GM21360 (cell line): ENCODE results near the gene PEX1.
A peak's percentile ranks its signal among the peaks of the same experiment; 100 is the strongest.
"Not testable (repeated sequence)": the region's sequence is repeated elsewhere in the genome, so short reads cannot be mapped to it uniquely, and the experiment has no call there.

Experiments used
- ATAC-seq: cut with Tn5 transposase; IDR thresholded peaks from one replicate; pipeline ENCODE4 v1.9.1; 2021; ENCODE audit warnings: mild to moderate bottlenecking, moderate library complexity; ENCODE audit not compliant: unreplicated experiment

PEX1 gene

DNA sequence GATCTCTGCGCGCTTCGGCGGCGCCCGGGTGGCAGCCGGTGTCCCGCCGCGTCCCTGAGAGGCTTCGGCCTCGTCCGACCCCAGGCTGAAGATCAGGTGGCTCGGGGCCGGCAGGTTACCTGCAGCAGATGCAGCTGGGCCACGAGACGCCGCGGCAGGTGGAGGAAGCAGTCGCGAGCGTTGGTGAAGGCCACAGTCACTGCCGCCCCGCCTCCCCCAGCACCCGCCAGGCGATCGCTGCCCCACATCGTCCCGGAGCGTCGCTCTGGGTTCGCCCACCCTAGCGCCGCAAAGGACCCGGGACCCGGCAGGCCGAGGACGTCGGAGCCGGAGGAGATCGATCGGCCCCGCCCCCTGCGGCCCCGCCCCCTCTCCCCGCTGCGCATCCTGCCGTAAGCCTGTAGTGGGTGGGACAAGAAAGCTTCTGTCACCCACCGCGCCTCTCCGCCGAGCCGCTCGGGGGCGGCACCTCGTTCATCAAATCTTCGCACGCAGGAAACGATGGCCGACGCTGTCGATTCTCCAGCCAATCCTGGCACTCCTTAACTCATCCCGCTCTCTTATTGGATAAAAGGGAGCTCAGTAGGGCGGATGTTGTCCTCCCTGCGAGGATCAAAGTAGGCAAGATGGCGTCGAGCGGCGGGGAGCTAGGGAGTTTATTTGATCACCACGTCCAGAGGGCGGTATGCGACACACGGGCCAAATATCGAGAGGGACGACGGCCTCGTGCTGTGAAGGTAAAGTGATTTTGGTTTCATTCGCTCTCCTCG, at the start of gene PEX1, which contains the start of gene RBM48:
TSS of gene PEX1 (minus strand) at position 333 of the 770 bp plus-strand sequence. CDS start at position 248, 85 bp downstream.
TSS of gene RBM48 (plus strand) at position 608 of the 770 bp plus-strand sequence. CDS start at position 627, 19 bp downstream.
- ATAC-seq: peak; percentile 93

DNA sequence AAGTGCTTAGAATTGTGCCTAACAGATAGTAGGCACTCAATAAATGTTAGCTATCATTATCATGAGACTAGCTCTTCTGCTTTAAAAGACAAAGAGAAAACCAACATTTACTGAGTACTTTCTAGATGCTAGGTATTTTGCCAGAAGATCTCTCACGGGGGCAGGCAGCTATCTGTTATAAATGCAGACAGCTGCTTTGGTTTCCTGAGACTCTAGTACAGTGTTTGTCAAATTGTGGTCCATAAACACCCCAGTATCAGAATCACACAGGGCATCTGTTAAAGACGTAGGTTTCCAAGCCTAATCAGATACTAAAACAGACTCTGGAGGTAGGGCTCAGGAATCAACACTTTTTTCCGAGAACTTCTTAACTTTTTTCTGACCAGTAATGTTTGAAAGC, 48.0 kb upstream of the PEX1 start:
- no peak for ATAC-seq

DNA sequence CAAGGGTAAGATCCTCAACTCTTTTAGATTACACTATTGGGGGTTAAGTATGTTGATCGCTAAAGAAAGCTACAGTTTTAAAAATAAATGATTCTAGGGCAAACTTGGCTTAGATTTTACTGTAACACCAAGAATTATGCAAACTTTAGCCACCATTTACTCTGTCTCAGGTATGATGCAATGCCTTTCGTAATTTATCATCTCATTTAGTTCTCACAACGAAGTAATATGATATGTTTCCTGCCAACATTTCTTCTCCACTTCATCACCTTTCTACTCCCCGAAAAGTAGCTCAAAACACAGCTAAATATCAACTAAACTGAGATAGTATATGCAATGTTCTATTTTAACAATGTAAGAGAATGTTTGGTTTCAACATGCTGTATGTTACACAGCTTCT, 40.8 kb upstream of the PEX1 start:
- no peak for ATAC-seq

DNA sequence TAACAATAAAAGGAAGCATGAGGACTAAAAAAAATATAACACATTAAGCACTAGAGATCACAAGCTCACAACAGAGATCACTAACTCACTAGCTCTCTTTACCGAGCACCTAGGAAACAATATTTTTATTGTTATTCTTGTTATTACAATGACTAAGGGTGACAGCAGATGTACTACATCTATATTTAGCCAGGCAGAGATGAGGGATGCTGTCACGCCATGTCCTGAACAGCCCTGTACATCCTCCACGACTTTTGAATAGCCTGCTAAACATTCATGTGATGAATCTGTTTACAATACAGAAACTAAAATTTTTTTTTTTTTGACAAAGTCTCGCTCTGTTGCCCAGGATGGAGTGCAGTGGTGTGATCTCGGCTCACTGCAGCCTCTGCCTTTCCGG, 39.1 kb upstream of the PEX1 start:
- no peak for ATAC-seq

DNA sequence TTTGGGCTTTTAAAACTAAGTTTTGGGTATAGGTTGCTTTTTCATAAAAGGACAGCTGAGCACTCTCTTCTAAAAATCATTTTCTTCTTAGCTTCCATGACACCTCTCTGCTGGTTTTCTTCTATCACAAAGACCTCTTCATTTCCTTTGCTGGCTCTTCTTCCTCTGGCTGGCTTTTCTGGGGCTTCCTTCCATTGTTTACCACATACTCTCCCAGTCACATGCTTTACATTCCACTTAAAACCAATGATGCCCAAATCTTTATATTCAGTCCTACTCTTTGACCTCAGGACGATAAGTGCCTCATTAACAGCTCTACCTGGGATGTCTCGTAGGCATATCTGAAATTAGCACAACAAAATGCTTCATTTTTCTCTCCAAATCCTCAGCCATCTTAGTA, 35.0 kb upstream of the PEX1 start:
- ATAC-seq: no peak

DNA sequence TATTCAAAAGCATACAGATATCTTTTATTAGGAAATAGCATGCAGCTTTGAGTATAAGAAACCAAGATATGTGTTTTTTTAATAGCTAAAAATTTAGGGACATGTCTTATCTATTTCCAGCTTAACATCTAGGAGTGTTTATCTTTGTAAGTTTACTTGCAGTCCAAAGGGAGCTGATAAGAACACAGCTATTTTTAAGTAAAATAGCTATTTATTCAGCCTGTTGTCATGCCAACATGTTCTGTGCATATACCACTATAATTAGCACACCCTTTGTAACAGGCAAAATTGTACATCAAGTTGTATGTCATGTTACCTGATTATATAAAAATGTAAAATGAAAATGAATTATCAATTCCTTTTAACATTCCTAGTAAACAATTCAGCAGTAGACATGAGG, 32.3 kb upstream of the PEX1 start:
- ATAC-seq: no peak

DNA sequence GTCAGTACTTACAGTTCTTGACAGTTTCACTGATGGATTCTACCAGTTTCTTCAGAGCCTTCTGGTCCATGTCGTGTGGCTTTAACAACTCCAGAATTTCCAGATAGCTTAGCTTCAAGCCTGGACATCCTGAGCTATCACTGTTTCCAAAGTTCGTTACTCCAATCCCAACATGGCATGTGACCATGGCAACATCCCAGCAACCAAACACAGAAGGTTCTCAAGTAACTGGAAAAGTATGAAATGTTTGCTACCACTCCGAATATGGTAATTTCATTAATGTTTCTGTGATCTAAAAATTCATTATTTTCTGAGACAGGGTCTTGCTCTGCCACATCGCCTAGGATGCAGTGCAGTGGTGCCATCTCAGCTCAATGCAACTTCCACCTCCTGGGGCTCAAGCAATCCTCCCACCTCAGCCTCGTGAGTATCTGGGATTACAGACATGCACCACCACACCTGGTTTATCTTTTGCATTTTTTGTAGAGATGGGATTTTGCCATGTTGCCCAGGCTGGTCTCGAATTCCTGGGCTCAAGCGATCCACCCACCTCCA, 29.6 kb upstream of the PEX1 start:
- ATAC-seq: no peak

DNA sequence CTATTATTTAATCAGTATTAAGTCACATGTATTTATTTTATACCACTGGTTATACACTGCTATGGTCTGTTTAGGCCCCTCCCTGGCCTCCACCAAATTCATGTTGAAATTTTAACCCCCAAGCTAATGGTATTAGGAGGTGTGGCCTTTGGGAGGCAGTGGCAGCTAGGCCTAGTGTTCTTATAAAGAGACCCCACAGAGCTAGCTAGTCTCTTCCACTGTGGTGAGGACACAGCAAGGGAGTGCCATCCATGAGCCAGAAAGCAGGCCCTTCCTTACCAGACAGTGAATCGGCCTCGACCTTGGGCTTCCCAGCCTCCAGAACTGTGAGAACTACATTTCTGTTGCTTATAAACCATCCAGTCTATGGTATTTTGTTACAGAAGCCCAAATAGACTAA, 28.9 kb upstream of the PEX1 start:
- ATAC-seq: no peak

DNA sequence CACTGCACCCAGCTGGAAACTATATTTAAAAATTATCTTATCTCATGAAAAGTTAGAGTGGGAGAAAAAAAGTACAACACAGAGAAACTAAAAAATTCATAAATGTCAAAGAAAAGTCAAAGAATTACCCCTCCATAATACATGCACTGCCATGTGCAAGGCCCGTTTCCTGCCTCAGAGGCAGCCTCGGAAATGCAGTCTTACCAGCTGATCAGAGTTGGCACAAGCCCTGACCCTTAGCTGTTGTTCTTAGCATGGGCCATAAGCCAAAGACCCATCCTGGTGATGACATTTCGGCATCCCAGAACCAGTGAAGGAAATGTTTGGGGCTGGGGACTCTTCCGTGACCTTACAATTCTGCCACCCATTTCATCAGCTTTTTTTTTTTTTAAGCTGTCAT, 21.9 kb upstream of the PEX1 start:
- ATAC-seq: no peak

DNA sequence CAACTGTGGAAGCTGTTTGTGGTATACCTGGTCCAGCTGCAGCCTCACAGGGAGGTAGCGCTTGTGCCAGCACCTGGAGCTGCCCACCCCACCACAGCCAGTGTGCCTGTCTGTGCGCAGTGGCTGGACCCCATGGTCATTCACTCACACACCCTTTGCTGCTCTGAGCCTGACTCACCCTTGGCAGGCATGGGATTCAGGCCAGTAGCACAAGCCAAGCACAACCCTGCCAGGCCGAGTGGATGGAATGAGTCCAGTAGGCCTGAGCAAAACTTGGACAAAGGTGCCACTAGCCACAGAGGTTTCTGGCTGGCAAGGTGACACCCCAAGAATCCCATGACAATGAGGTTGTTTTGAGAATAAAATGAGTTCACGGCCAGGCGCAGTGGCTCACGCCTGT, 19.3 kb upstream of the PEX1 start:
- ATAC-seq: no peak

DNA sequence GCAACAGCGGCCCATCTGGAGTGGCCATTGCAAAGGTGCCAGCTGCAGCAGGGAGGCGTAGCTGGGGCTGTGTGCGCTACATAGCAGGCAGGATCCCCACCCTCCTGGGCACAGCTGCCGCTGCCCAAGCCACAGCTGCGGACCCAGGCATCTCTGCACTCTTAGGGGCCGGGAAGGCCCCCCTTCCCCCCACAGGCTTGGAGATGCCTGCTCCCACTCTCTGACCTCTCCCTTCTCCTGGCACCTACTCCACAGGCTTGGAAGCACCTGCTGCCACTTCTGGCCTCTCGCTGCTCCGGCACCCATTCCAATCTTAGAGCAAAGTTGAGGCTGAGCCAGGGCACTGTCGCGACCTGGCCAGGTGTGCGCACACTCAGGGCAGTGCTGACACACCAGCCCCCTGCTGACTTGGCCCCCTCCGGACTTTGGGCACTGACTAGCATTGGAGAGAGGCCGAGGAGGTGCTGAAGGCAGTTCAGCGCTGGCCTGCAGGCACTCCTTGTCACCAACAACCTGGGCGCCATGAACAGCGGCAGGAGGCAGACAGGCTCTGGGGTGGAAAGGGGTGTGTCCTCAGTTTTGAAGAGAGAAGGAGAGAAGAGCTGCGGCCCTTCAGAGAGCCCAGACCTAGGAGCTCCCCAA, 18.7 kb upstream of the PEX1 start:
- no peak for ATAC-seq

DNA sequence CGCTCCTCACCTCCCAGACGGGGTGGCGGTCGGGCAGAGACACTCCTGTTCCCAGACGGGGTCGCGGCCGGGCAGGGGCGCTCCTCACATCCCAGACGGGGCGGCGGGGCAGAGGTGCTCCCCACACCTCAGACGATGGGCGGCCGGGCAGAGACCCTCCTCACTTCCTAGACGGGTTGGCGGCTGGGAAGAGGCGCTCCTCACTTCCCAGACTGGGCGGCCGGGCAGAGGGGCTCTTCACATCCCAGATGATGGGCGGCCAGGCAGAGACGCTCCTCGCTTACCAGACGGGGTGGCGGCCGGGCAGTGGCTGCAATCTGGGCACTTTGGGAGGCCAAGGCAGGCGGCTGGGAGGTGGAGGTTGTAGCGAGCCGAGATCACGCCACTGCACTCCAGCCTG, 16.8 kb upstream of the PEX1 start:
- not testable (repeated sequence) for ATAC-seq

DNA sequence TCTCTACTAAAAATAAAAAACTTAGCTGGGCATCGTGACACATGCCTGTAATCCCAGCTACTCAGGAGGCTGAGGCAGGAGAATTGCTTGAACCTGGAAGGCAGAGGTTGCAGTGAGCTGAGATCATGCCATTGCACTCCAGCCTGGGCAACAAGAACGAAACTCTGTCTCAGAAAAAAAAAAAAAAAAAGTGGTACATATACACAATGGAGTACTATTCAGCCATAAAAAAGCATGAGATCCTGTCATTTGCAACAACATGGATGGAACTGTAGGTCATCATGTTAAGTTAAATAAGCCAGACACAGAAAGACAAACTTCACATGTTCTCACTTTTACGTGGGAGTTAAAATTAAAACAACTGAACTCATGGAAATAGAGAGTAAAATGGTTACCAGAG, 15.2 kb upstream of the PEX1 start:
- ATAC-seq: not testable (repeated sequence)

DNA sequence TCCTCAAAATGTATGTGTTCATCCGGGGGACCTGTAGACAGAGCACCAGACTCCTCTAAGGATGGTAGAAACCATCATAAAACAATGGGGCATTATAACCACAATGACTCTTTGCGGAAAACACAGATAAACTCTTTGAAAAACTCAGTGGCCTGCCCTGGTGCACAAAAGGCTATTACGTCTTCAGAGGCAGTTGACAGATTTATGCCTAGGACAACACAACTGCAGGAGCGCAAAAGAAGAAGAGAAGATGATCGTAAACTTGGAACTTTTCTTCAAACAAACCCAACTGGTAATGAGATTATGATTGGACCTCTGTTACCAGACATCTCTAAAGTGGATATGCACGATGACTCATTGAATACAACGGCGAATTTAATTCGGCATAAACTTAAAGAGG, 6.3 kb upstream of the PEX1 start:
- no peak for ATAC-seq

DNA sequence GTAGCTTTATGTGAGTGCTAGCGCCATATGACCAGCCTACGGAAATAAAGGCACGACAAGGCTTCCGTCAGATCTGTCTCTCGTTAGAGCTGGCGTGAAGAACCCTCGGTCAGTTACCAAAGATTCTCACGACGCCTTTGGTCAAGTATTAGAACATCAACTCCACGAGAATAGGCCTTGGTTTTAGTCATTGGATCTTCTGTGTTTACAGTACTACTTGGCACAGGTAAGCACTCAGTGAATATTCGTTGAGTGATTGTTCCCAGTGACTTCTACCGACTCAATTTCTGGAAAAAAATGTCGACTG, 591 bp upstream of the PEX1 start:
- ATAC-seq: no peak

DNA sequence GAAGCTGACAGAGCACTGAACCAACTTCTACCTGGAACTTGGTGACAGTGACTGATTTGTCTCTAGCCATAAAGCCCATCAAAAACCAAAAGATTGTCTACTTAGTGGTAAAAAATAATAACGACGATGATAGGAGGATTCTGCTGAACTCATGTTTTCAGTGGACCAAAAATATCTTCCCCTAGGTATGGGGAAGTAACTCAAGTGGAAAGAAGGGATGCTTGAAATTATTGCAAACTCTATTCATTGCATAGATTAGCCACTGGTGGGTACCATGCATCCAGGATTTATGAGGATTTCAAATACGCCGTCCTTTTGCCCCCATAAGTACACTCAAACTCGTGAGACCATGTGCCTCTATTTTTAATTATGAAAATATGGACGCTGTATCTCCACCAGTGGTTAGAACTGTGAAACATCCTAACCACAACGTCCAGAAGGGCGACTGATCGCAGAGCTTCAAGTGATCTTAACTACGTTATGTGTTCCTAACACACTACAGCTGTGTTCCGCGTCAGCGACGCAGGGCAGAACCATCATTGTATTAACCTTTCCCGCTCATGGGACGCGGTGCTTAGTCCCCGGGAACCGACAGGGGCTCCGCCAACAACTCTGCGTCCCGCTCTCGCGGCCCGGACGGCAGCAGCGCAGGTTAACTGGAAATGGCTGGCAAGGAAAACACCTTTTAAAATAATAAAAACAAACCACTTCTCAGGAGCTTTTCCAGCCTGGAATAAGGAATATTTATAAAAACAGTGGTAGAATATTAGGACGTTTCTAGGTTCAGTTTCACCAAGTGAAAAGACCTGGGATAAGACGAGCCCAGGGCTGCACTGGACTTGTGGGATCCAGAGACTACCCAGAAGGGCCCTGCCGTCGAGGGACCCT, 776 bp downstream of the PEX1 start:
- peak; percentile 33 for ATAC-seq

DNA sequence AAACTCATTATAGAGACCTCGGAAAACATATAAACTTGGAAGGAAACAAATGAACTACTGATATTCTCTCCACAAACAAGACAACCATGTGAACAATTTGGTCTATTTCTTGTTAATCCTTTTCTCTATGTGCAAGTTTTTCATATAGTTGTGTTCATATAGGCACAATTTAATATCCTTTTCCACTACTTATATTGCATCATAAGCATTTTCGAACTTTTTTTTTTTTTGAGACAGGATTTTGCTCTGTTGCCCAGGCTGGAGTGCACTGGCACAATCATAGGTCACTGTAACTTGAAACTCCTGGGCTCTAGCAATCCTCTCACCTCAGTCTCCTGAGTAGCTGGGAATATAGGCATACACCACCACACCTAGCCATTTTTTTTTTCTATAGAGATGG, 5.2 kb downstream of the PEX1 start:
- ATAC-seq: no peak

DNA sequence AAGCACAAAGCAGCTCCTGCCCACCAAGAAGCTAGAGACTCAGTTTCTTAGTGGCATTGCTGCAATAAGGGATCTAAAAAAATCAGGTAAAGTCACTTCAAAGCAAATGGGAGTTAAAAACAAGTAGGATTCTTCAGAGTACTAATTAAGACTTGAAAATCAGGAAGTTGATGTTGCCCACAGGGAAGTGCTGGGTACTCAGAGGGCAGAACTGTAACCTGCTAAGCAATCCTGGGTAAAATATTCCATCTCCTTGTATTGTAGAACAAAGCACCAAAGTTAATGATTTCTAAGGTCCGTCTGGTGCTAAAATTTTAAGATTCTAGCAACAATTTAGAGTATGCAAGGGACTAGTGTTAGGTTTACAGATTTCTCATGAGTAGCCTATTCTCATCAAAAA, 8.3 kb downstream of the PEX1 start:
- ATAC-seq: no peak

DNA sequence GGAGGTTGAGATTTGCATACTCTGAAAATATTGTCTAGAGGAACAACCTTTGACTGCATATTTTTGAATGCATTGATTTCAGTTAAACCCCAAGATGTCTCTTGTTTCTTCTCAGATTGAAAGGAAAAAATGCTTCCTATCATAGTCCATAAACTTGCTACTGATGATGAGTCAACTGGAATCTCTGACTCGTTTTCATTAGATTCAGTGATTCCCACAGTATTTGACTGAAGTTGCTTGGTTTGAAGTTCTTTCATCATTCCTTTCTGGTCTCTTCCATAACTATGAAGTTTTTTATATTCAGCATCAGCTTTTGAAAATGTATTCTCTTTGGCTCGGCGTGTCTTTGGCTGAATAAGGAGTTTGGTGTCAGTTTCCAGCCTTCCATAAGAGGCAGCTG, 10.7 kb downstream of the PEX1 start:
- no peak for ATAC-seq

DNA sequence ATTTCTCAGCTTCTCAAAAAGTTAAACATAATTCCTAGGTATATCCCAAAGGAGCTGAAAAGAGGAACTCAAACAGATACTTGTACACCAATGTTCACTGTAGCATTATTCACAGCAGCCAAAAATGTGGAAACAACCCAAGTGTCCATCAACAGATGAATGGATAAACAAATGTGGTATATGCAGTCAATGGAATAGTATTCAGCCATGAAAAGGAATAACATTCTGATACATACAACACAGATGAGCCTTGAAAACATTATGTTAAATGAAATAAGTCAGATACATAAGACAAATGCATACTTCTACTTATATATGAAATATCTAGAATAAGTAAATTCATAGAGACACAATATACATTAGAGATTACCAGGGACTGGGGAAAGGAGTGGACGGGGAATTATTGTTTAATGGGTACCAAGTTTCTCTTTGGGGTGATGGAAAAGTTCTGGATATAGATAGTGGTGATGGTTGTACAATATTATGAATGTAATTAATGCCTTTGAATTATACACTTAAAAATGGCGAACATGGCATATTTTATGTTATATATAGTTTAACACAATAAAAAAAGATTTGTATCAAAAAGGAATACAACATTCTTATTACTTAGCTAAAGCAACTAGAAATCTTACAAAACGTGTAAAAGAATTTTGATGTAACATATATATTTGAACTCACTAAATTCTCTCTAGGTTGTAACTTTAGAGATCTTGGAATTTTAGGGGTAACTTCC, 15.0 kb downstream of the PEX1 start:
- no peak for ATAC-seq

DNA sequence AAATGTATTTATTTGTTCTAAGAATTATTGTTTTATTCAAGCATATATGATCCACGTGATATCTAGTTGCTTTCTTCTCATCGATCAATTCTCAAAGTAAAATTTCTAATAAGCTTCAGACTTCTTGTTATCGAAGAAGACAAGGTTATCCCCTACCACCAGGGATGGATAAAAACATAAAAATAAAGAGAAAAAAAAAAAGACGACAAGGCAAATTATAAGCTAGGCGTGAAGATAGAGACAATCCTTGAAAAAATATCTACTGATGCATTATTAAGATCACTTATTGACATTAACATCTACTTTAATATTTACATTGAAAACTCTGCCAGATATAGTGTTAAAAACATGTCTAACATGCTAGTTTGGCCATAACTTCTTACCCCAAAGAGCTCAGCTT, 19.4 kb downstream of the PEX1 start:
- ATAC-seq: no peak
